IMR-90 (cell line): ENCODE results near the gene FRAS1. TPM values are rescaled to one million over a fixed set of nuclear protein-coding genes. Genes with fewer than 3 reads are reported as not detected.

Experiments
- ATAC-seq: fragments of 200-7000 bp; cut with Tn5 transposase; 2 replicates; pipeline ENCODE4 v1.9.1; 2020; ENCODE audit warnings: low read depth, mild to moderate bottlenecking, moderate library complexity
- BruUV-seq: library from RNA; stranded (reverse); fragments of 400-500 nt; replicated peaks from 2 replicates; lab custom pipeline; 2021; lab: Mats Ljungman, UMichigan
- CTCF ChIA-PET: fragments of 300-600 bp; formaldehyde crosslinking; extraction: SDS; loops from one replicate; lab custom pipeline; 2021; ENCODE audit warnings: antibody characterized with exemption; lab: Yijun Ruan, JAX
- POLR2A ChIA-PET: fragments of 300-600 bp; sonication (Branson Sonifier 250); formaldehyde crosslinking; loops from one replicate; lab custom pipeline; 2022; ENCODE audit warnings: antibody characterized with exemption; ENCODE audit not compliant: unreplicated experiment; lab: Charles Lee
- DNase-seq: peaks from one replicate; pipeline ENCODE4 v3.0.0; 2013
- H2AFZ ChIP-seq: replicated peaks from 2 replicates; pipeline ENCODE3; 2013; ENCODE audit warnings: low read length, mild to moderate bottlenecking; ENCODE audit not compliant: poor library complexity
- H2AK5ac ChIP-seq: 2 replicates; pipeline ENCODE4 v1.6.1; 2013; ENCODE audit warnings: low read depth, low read length, inconsistent platforms
- H2AK9ac ChIP-seq: replicated peaks from 2 replicates; pipeline ENCODE3; 2013; ENCODE audit warnings: mild to moderate bottlenecking, low read depth, low read length, moderate library complexity; ENCODE audit not compliant: poor library complexity
- H2BK120ac ChIP-seq: 2 replicates; pipeline ENCODE4 v1.6.1; 2013; ENCODE audit warnings: low read depth, low read length, inconsistent platforms
- H2BK15ac ChIP-seq: 3 replicates; pipeline ENCODE4 v1.6.1; 2013; ENCODE audit warnings: low read depth, low read length, inconsistent platforms
- H2BK20ac ChIP-seq: 2 replicates; pipeline ENCODE4 v1.6.1; 2013; ENCODE audit warnings: low read depth, mild to moderate bottlenecking, inconsistent platforms, low read length, moderate library complexity
- H2BK5ac ChIP-seq: 2 replicates; pipeline ENCODE4 v1.6.1; 2013; ENCODE audit warnings: mild to moderate bottlenecking, low read depth, low read length, inconsistent platforms; ENCODE audit not compliant: poor library complexity, severe bottlenecking
- H3K14ac ChIP-seq: replicated peaks from 2 replicates; pipeline ENCODE4 v1.6.1; 2013; ENCODE audit warnings: low read depth, low read length, inconsistent platforms
- H3K18ac ChIP-seq: 2 replicates; pipeline ENCODE4 v1.6.1; 2013; ENCODE audit warnings: low read depth, low read length, control low read depth
- H3K23ac ChIP-seq: 2 replicates; pipeline ENCODE4 v1.6.1; 2013; ENCODE audit warnings: low read depth, low read length, inconsistent platforms
- H3K27ac ChIP-seq: 2 replicates; pipeline ENCODE4 v1.5.1; 2013; ENCODE audit warnings: mild to moderate bottlenecking, control low read depth, low read length; ENCODE audit not compliant: insufficient read depth
- H3K27me3 ChIP-seq: 2 replicates; pipeline ENCODE4 v1.6.1; 2013; ENCODE audit warnings: low read length; ENCODE audit not compliant: control insufficient read depth, insufficient read depth
- H3K36me3 ChIP-seq: 2 replicates; pipeline ENCODE4 v1.6.1; 2013; ENCODE audit warnings: low read length, mixed read lengths; ENCODE audit not compliant: control insufficient read depth, insufficient read depth
- H3K4ac ChIP-seq: 2 replicates; pipeline ENCODE4 v1.6.1; 2013; ENCODE audit warnings: low read depth, low read length, inconsistent platforms
- H3K4me1 ChIP-seq: 2 replicates; pipeline ENCODE4 v1.6.1; 2013; ENCODE audit warnings: low read length, mixed read lengths; ENCODE audit not compliant: control insufficient read depth, insufficient read depth
- H3K4me2 ChIP-seq: 2 replicates; pipeline ENCODE4 v1.6.1; 2013; ENCODE audit warnings: low read depth, mild to moderate bottlenecking, control low read depth, low read length, moderate library complexity
- H3K4me3 ChIP-seq: 2 replicates; pipeline ENCODE4 v1.5.1; 2013; ENCODE audit warnings: low read depth, mild to moderate bottlenecking, control low read depth, low read length, moderate library complexity; ENCODE audit not compliant: insufficient read depth
- H3K56ac ChIP-seq: 2 replicates; pipeline ENCODE4 v1.6.1; 2013; ENCODE audit warnings: low read length, inconsistent platforms; ENCODE audit not compliant: insufficient read depth; ENCODE audit errors: extremely low read depth
- H3K79me1 ChIP-seq, 2 experiments: 2 replicates each; pipeline ENCODE4 v1.6.1; 2013; ENCODE audit warnings: low read length in 2 of 2, inconsistent platforms in 1 of 2, low read depth in 1 of 2
- H3K9ac ChIP-seq: 2 replicates; pipeline ENCODE4 v1.6.1; 2013; ENCODE audit warnings: low read depth, low read length, control low read depth
- H3K9me1 ChIP-seq: 2 replicates; pipeline ENCODE4 v1.6.1; 2013; ENCODE audit warnings: low read length, inconsistent platforms; ENCODE audit not compliant: insufficient read depth
- H3K9me3 ChIP-seq: 2 replicates; pipeline ENCODE4 v1.6.1; 2013; ENCODE audit warnings: low read length; ENCODE audit not compliant: control insufficient read depth, insufficient read depth
- H4K20me1 ChIP-seq: 2 replicates; pipeline ENCODE4 v1.6.1; 2013; ENCODE audit warnings: low read length, inconsistent platforms; ENCODE audit not compliant: insufficient read depth
- H4K5ac ChIP-seq: 2 replicates; pipeline ENCODE4 v1.6.1; 2013; ENCODE audit warnings: mild to moderate bottlenecking, low read depth, low read length, control low read depth
- H4K8ac ChIP-seq, 2 experiments: 2 replicates each; pipeline ENCODE4 v1.6.1; 2013; ENCODE audit warnings: low read depth in 2 of 2, low read length in 2 of 2, control low read depth in 1 of 2, inconsistent platforms in 1 of 2
- H4K91ac ChIP-seq: 2 replicates; pipeline ENCODE4 v1.6.1; 2013; ENCODE audit warnings: low read depth, low read length, inconsistent platforms; ENCODE audit not compliant: insufficient read depth
- CHD1 ChIP-seq: IDR thresholded peaks from 2 replicates; pipeline ENCODE4 v1.6.1; 2012; ENCODE audit warnings: low read depth, low read length, improper control_type of control experiment
- MAFK ChIP-seq: IDR thresholded peaks from 2 replicates; pipeline ENCODE4 v1.6.1; 2012; ENCODE audit warnings: low read depth, low read length, improper control_type of control experiment
- MAZ ChIP-seq: IDR thresholded peaks from 2 replicates; pipeline ENCODE4 v1.6.1; 2012; ENCODE audit warnings: low read depth, mild to moderate bottlenecking, low read length, improper control_type of control experiment, moderate library complexity, borderline replicate concordance
- MXI1 ChIP-seq: IDR thresholded peaks from 2 replicates; pipeline ENCODE4 v1.6.1; 2012; ENCODE audit warnings: low read depth, mild to moderate bottlenecking, low read length, moderate library complexity, borderline replicate concordance
- NFE2L2 ChIP-seq: fragments of 150-350 bp; IDR thresholded peaks from 2 replicates; pipeline ENCODE4 v1.6.1; 2016; ENCODE audit warnings: low read depth, mild to moderate bottlenecking, low read length
- RAD21 ChIP-seq: IDR thresholded peaks from 2 replicates; pipeline ENCODE4 v1.6.1; 2012; ENCODE audit warnings: low read length, improper control_type of control experiment
- RFX5 ChIP-seq: IDR thresholded peaks from 2 replicates; pipeline ENCODE4 v1.8.0; 2012; ENCODE audit warnings: low read depth, mild to moderate bottlenecking, low read length, moderate library complexity
- SMC3 ChIP-seq: fragments of 150-350 bp; IDR thresholded peaks from 2 replicates; pipeline ENCODE4 v1.6.1; 2016; ENCODE audit warnings: low read depth, mild to moderate bottlenecking, antibody characterized with exemption, low read length, moderate library complexity
- WGBS, 2 experiments: methylation state at CpG; one replicate each; pipeline versions ENCODE4 v1.1.5 to v1.1.7; 2013; ENCODE audit warnings: missing lambda C conversion rate in 2 of 2; ENCODE audit not compliant: insufficient read length in 1 of 2; ENCODE audit errors: extremely low coverage in 2 of 2; 5-methylcytosine and 5-hydroxymethylcytosine counted together
- dilution Hi-C: fragments of 300-500 bp; cut with HindIII; formaldehyde crosslinking; loops from one replicate; pipeline ENCODE4 v1.14.3; 2018; ENCODE audit warnings: low sequenced_read_pairs; ENCODE audit not compliant: unreplicated experiment
- in situ Hi-C: fragments of 300-500 bp; cut with MboI; formaldehyde crosslinking; loops from 3 replicates; pipeline ENCODE4 v1.14.3; 2019; ENCODE audit warnings: low sequenced_read_pairs, inconsistent platforms, mixed read lengths
- intact Hi-C: fragments of 100-400 bp; cut with micrococcal nuclease; formaldehyde crosslinking; loops from 2 replicates; pipeline ENCODE4 v1.10.0; 2022
- polyA plus RNA-seq, 3 experiments: library from polyadenylated mRNA; depleted of rRNA; stranded (reverse); fragments of >200 nt; gene quantifications; 2 replicates each; pipeline ENCODE4 v1.2.3, GENCODE V29; 2012; ENCODE audit warnings: low replicate concordance in 1 of 3
- total RNA-seq: library from RNA; depleted of rRNA; stranded (reverse); fragments of >200 nt; gene quantifications from 2 replicates; pipeline ENCODE4 v1.2.3, GENCODE V29; 2012
- TF ChIP-seq, protein P1 (sequence below): conservative IDR thresholded peaks from 2 replicates; pipeline ENCODE4 v1.5.1; 2012; ENCODE audit warnings: mild to moderate bottlenecking, low read depth, low read length, improper control_type of control experiment
- TF ChIP-seq, protein P2 (sequence below): fragments of 150-350 bp; IDR thresholded peaks from 2 replicates; pipeline ENCODE4 v1.6.1; 2016; ENCODE audit warnings: low read depth, mild to moderate bottlenecking, low read length, moderate library complexity, borderline replicate concordance

Gene FRAS1
- total and polyA plus RNA-seq, 2 of the 4 experiments (the other 2 are of a cell fraction) = under 0.01 to 0.03 TPM

DNA sequence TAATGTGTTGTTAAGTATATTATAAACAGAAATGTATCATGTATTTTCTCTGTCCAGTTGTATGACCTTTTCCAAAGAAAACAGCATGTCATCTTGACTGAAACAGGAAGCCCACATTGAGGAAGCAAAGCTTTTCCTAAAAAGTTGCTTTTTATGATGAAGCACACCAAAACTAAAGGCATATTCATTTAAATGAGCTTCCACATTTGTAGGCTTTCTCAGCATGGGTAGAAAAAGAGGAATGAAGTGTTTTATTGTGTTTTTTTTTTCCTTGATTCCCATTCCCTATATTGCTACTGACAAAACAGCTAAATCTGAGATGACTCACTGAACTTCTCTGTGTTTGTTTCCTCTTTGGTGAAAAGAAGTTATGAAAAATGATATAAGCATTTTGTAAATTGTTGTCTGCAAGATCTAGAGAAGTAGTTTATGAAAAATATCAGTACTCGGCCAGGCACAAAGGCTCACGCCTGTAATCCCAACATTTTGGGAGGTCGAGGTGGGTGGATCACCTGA, 32.5 kb upstream of the FRAS1 start:
- Histone ChIP-seq H2BK5ac (no peak overlapping the region), H3K27ac (no peak overlapping the region), H3K4me3 (no peak overlapping the region), H3K56ac (no peak overlapping the region), H3K4me2 (no peak overlapping the region), H3K36me3 (no peaks in the 10 kb centered on the region), H2AK9ac (no peak overlapping the region), H2BK20ac (no peak overlapping the region), H3K9me3 (no peaks in the 10 kb centered on the region), H3K9me1 (no peaks in the 10 kb centered on the region), H3K14ac (no peak overlapping the region), H4K91ac (no peak overlapping the region), H3K27me3 (no peaks in the 10 kb centered on the region), H3K79me1 (no peaks in the 10 kb centered on the region), H3K4me1 (no peaks in the 10 kb centered on the region), H4K20me1 (no peaks in the 10 kb centered on the region), H3K9ac (no peak overlapping the region), H3K4ac (no peak overlapping the region), H3K18ac (no peak overlapping the region), H4K5ac (no peak overlapping the region), H3K23ac (no peak overlapping the region), H2BK15ac (no peak overlapping the region), H2AK5ac (no peak overlapping the region), H2BK120ac (no peak overlapping the region), H2AFZ (no peak overlapping the region), H4K8ac (no peak overlapping the region)
- BruUV-seq = no TSS peak
- dilution Hi-C loops = no loop called here
- in situ Hi-C loops = no loop called here
- POLR2A ChIA-PET = no interaction called here
- TF ChIP-seq RAD21 (no peak), CHD1 (no peak), MAZ (no peak), RFX5 (no peak), SMC3 (no peak), MAFK (no peak), NFE2L2 (no peak), MXI1 (no peak)
- TF ChIP-seq, protein P1, sequence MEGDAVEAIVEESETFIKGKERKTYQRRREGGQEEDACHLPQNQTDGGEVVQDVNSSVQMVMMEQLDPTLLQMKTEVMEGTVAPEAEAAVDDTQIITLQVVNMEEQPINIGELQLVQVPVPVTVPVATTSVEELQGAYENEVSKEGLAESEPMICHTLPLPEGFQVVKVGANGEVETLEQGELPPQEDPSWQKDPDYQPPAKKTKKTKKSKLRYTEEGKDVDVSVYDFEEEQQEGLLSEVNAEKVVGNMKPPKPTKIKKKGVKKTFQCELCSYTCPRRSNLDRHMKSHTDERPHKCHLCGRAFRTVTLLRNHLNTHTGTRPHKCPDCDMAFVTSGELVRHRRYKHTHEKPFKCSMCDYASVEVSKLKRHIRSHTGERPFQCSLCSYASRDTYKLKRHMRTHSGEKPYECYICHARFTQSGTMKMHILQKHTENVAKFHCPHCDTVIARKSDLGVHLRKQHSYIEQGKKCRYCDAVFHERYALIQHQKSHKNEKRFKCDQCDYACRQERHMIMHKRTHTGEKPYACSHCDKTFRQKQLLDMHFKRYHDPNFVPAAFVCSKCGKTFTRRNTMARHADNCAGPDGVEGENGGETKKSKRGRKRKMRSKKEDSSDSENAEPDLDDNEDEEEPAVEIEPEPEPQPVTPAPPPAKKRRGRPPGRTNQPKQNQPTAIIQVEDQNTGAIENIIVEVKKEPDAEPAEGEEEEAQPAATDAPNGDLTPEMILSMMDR = no peak
- TF ChIP-seq, protein P2, sequence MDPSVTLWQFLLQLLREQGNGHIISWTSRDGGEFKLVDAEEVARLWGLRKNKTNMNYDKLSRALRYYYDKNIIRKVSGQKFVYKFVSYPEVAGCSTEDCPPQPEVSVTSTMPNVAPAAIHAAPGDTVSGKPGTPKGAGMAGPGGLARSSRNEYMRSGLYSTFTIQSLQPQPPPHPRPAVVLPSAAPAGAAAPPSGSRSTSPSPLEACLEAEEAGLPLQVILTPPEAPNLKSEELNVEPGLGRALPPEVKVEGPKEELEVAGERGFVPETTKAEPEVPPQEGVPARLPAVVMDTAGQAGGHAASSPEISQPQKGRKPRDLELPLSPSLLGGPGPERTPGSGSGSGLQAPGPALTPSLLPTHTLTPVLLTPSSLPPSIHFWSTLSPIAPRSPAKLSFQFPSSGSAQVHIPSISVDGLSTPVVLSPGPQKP = no peak
- CTCF ChIA-PET = no interaction called here
- DNase-seq (no peak), ATAC-seq (no peak)
- WGBS, 2 experiments = no CpG with 5 or more reads among the region's 3 CpGs
- intact Hi-C loops = no loop called here
